H9 (cell line): Measurements from ENCODE around the gene RGS9. TPM values are rescaled to one million over a fixed set of nuclear protein-coding genes. Genes with fewer than 3 reads are reported as not detected.

Source experiments
- DNase-seq: peaks from one replicate; pipeline ENCODE4 v3.0.0-alpha.2; 2017
- H2AFZ ChIP-seq: one replicate; pipeline ENCODE4 v1.6.1; 2013; ENCODE audit warnings: mild to moderate bottlenecking, low read length, control low read depth, moderate library complexity
- H2AK5ac ChIP-seq: 2 replicates; pipeline ENCODE4 v1.6.1; 2013; ENCODE audit warnings: low read length, control low read depth, mixed read lengths; ENCODE audit not compliant: insufficient read length
- H2BK120ac ChIP-seq: one replicate; pipeline ENCODE4 v1.6.1; 2013; ENCODE audit warnings: low read depth, mild to moderate bottlenecking, low read length, control low read depth, inconsistent platforms; ENCODE audit not compliant: poor library complexity, severe bottlenecking
- H2BK12ac ChIP-seq: 2 replicates; pipeline ENCODE4 v1.6.1; 2013; ENCODE audit warnings: low read length, control low read depth, mixed read lengths, low read depth; ENCODE audit not compliant: insufficient read length
- H2BK15ac ChIP-seq: 2 replicates; pipeline ENCODE4 v1.6.1; 2013; ENCODE audit warnings: low read depth, low read length, control low read depth
- H2BK20ac ChIP-seq: one replicate; pipeline ENCODE4 v1.6.1; 2013; ENCODE audit warnings: low read depth, mild to moderate bottlenecking, low read length, control low read depth, inconsistent platforms; ENCODE audit not compliant: poor library complexity, severe bottlenecking
- H2BK5ac ChIP-seq: 2 replicates; pipeline ENCODE4 v1.6.1; 2013; ENCODE audit warnings: low read length, control low read depth, mixed read lengths; ENCODE audit not compliant: insufficient read length
- H3K14ac ChIP-seq: 2 replicates; pipeline ENCODE4 v1.6.1; 2013; ENCODE audit warnings: low read length, control low read depth; ENCODE audit not compliant: insufficient read depth
- H3K18ac ChIP-seq: 2 replicates; pipeline ENCODE4 v1.6.1; 2013; ENCODE audit warnings: low read depth, mild to moderate bottlenecking, mixed read lengths, low read length, control low read depth; ENCODE audit not compliant: insufficient read length
- H3K23ac ChIP-seq: 2 replicates; pipeline ENCODE4 v1.6.1; 2013; ENCODE audit warnings: low read length, control low read depth, mixed read lengths, low read depth; ENCODE audit not compliant: insufficient read length
- H3K23me2 ChIP-seq: 2 replicates; pipeline ENCODE4 v1.6.1; 2013; ENCODE audit warnings: low read depth, mild to moderate bottlenecking, mixed read lengths, low read length, control low read depth; ENCODE audit not compliant: insufficient read length, poor library complexity, severe bottlenecking
- H3K27ac ChIP-seq: 2 replicates; pipeline ENCODE4 v1.5.1; 2013; ENCODE audit warnings: low read length, control low read depth, mixed read lengths, low read depth; ENCODE audit not compliant: insufficient read length
- H3K27me3 ChIP-seq: 2 replicates; pipeline ENCODE4 v1.6.1; 2013; ENCODE audit warnings: low read length, control low read depth, inconsistent platforms; ENCODE audit not compliant: insufficient read depth
- H3K4ac ChIP-seq: 2 replicates; pipeline ENCODE4 v1.6.1; 2013; ENCODE audit warnings: low read depth, mild to moderate bottlenecking, control low read depth, inconsistent platforms, low read length, moderate library complexity
- H3K4me1 ChIP-seq: 2 replicates; pipeline ENCODE4 v1.6.1; 2013; ENCODE audit warnings: low read length, control low read depth, inconsistent platforms; ENCODE audit not compliant: insufficient read depth
- H3K4me2 ChIP-seq: 2 replicates; pipeline ENCODE4 v1.6.1; 2013; ENCODE audit warnings: low read length, control low read depth, mixed read lengths; ENCODE audit not compliant: insufficient read length, insufficient read depth
- H3K56ac ChIP-seq: 2 replicates; pipeline ENCODE4 v1.6.1; 2013; ENCODE audit warnings: low read depth, mild to moderate bottlenecking, mixed read lengths, low read length, control low read depth; ENCODE audit not compliant: insufficient read length
- H3K79me1 ChIP-seq: 2 replicates; pipeline ENCODE4 v1.6.1; 2013; ENCODE audit warnings: low read depth, mild to moderate bottlenecking, moderate library complexity, low read length, control low read depth, inconsistent platforms; ENCODE audit not compliant: insufficient read depth, poor library complexity, severe bottlenecking
- H3K79me2 ChIP-seq: 2 replicates; pipeline ENCODE4 v1.6.1; 2013; ENCODE audit warnings: low read length, control low read depth, inconsistent platforms; ENCODE audit not compliant: insufficient read depth
- H3K9ac ChIP-seq: 2 replicates; pipeline ENCODE4 v1.6.1; 2013; ENCODE audit warnings: low read length, control low read depth, mixed read lengths; ENCODE audit not compliant: insufficient read length; ENCODE audit errors: extremely low read depth
- H3K9me3 ChIP-seq: one replicate; pipeline ENCODE4 v1.6.1; 2013; ENCODE audit warnings: low read depth, low read length, inconsistent platforms; ENCODE audit not compliant: control insufficient read depth
- H3T11ph ChIP-seq: one replicate; pipeline ENCODE4 v1.6.1; 2013; ENCODE audit warnings: mild to moderate bottlenecking, low read length, control low read depth, inconsistent platforms
- H4K20me1 ChIP-seq: one replicate; pipeline ENCODE4 v1.6.1; 2013; ENCODE audit not compliant: control insufficient read depth, insufficient read length, insufficient read depth
- H4K5ac ChIP-seq: 2 replicates; pipeline ENCODE4 v1.6.1; 2013; ENCODE audit warnings: low read depth, mild to moderate bottlenecking, mixed read lengths, low read length, control low read depth; ENCODE audit not compliant: insufficient read length
- H4K8ac ChIP-seq: replicated peaks from 2 replicates; pipeline ENCODE4 v1.6.1; 2013; ENCODE audit warnings: low read length, control low read depth, mixed read lengths, low read depth; ENCODE audit not compliant: insufficient read length
- H4K91ac ChIP-seq: 2 replicates; pipeline ENCODE4 v1.6.1; 2013; ENCODE audit warnings: low read depth, mild to moderate bottlenecking, moderate library complexity, mixed read lengths, low read length, control low read depth; ENCODE audit not compliant: insufficient read length
- H3K27ac Mint-ChIP-seq, 3 experiments: 2 replicates in 2 of 3; 3 replicates in 1 of 3; pipeline ENCODE4 v1.8.0; 2020 to 2021; ENCODE audit warnings: mixed read lengths in 3 of 3, mild to moderate bottlenecking in 1 of 3, moderate library complexity in 1 of 3
- H3K27me3 Mint-ChIP-seq: 2 replicates; pipeline ENCODE4 v1.8.0; 2021; ENCODE audit warnings: low read depth, mild to moderate bottlenecking, moderate library complexity, mixed read lengths
- H3K36me3 Mint-ChIP-seq, 3 experiments: 2 replicates in 2 of 3; 3 replicates in 1 of 3; pipeline ENCODE4 v1.8.0; 2020 to 2021; ENCODE audit warnings: low read depth in 3 of 3, mixed read lengths in 3 of 3; ENCODE audit not compliant: insufficient read depth in 1 of 3
- H3K4me1 Mint-ChIP-seq, 2 experiments: 2 replicates each; pipeline ENCODE4 v1.8.0; 2020; ENCODE audit warnings: mixed read lengths in 2 of 2
- H3K4me3 Mint-ChIP-seq, 2 experiments: 2 replicates in 1 of 2; 3 replicates in 1 of 2; pipeline ENCODE4 v1.8.0; 2020 to 2021; ENCODE audit warnings: mild to moderate bottlenecking in 2 of 2, mixed read lengths in 2 of 2, moderate library complexity in 1 of 2
- H3K9me3 Mint-ChIP-seq, 2 experiments: 2 replicates in 1 of 2; 3 replicates in 1 of 2; pipeline ENCODE4 v1.8.0; 2020; ENCODE audit warnings: mild to moderate bottlenecking in 2 of 2, mixed read lengths in 2 of 2, moderate library complexity in 1 of 2
- WGBS: extraction: QIAGEN DNeasy Blood & Tissue Kit; methylation state at CpG from one replicate; pipeline ENCODE4 v1.1.7; 2013; ENCODE audit warnings: missing lambda C conversion rate, low lambda C conversion rate, mixed read lengths; ENCODE audit not compliant: insufficient read length; ENCODE audit errors: extremely low coverage; 5-methylcytosine and 5-hydroxymethylcytosine counted together
- total RNA-seq: library from RNA; stranded (reverse); gene quantifications from 2 replicates; pipeline ENCODE4 v1.2.1, GENCODE V29; 2021
- TF ChIP-seq, protein P1 (sequence below): fragments of 200-600 bp; sonication (generic); conservative IDR thresholded peaks from 3 replicates; pipeline ENCODE4 v1.8.0; 2021; ENCODE audit warnings: antibody characterized with exemption, mild to moderate bottlenecking

The RGS9 gene
- total RNA-seq, 1 experiment from 2014 or later: 12.0 TPM

- Histone ChIP-seq H4K91ac (no peak overlapping the region), H3T11ph (no peak overlapping the region), H3K27me3 (no peaks in the 10 kb centered on the region), H3K9ac (no peak overlapping the region), H4K8ac (no peak overlapping the region), H4K20me1 (no peaks in the 10 kb centered on the region), H3K79me1 (no peaks in the 10 kb centered on the region), H3K4me1 (no peaks in the 10 kb centered on the region), H3K79me2 (no peaks in the 10 kb centered on the region), H4K5ac (no peak overlapping the region), H3K27ac (no peak overlapping the region), H3K18ac (no peak overlapping the region), H2AK5ac (no peak overlapping the region), H3K9me3 (no peaks in the 10 kb centered on the region), H3K14ac (no peak overlapping the region), H2BK120ac (no peak overlapping the region), H3K4ac (no peak overlapping the region), H2BK5ac (no peak overlapping the region), H3K23ac (no peak overlapping the region), H3K23me2 (no peaks in the 10 kb centered on the region), H2BK15ac (no peak overlapping the region), H3K4me2 (no peak overlapping the region), H2AFZ (no peak overlapping the region), H2BK20ac (no peak overlapping the region), H3K56ac (no peak overlapping the region), H2BK12ac (no peak overlapping the region)
- no CpG with 5 or more reads among the region's 4 CpGs for WGBS
- H3K9me3 Mint-ChIP-seq: no peaks in the 10 kb centered on the region; a peak in 1 of 5 replicates
- H3K4me3 Mint-ChIP-seq: no peak overlapping the region
- no peaks in the 10 kb centered on the region; a peak in 1 of 7 replicates for H3K36me3 Mint-ChIP-seq
- TF ChIP-seq, protein P1, sequence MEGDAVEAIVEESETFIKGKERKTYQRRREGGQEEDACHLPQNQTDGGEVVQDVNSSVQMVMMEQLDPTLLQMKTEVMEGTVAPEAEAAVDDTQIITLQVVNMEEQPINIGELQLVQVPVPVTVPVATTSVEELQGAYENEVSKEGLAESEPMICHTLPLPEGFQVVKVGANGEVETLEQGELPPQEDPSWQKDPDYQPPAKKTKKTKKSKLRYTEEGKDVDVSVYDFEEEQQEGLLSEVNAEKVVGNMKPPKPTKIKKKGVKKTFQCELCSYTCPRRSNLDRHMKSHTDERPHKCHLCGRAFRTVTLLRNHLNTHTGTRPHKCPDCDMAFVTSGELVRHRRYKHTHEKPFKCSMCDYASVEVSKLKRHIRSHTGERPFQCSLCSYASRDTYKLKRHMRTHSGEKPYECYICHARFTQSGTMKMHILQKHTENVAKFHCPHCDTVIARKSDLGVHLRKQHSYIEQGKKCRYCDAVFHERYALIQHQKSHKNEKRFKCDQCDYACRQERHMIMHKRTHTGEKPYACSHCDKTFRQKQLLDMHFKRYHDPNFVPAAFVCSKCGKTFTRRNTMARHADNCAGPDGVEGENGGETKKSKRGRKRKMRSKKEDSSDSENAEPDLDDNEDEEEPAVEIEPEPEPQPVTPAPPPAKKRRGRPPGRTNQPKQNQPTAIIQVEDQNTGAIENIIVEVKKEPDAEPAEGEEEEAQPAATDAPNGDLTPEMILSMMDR: no peak
- no peak overlapping the region for H3K27ac Mint-ChIP-seq
- DNase-seq: no peak
- H3K27me3 Mint-ChIP-seq: no peaks in the 10 kb centered on the region; the same call in 1 of the 2 replicates
- peaks cover 12 to 17% of the 10 kb centered on the region in 2 experiments; a peak in 3 of 4 replicates for H3K4me1 Mint-ChIP-seq
These were observed 90.5 kb downstream of the RGS9 start for GRCh38 chr17:65227637-65228036.
